ENCODE measurements around the gene RPGRIP1. TPM values are rescaled to one million over a fixed set of nuclear protein-coding genes. Genes with fewer than 3 reads are reported as not detected.
"Not testable (repeated sequence)": the region's sequence is repeated elsewhere in the genome, so short reads cannot be mapped to it uniquely, and the experiment has no call there.

The RPGRIP1 gene
- total RNA-seq, 1 donor from 2014 or later, result 1.7 TPM

- no peak overlapping the region for H3K27ac ChIP-seq
- no peak for TF ChIP-seq CTCF (IDR thresholded peaks at IDR 0.05)
- ATAC-seq (no peak), DNase-seq (no peak)
- H3K4me1 ChIP-seq, result no peaks in the 10 kb centered on the region
- intact Hi-C loops (cut with DNase I), result no loop called here
- H3K4me3 ChIP-seq, result no peak overlapping the region
- no peaks in the 10 kb centered on the region for H3K27me3 ChIP-seq
- H3K9me3 ChIP-seq, result no peaks in the 10 kb centered on the region
- H3K36me3 ChIP-seq, result no peaks in the 10 kb centered on the region
Observed at GRCh38 chr14:21278632-21279031, 1.3 kb upstream of the RPGRIP1 start.

- DNase-seq; ATAC-seq; H3K9me3 ChIP-seq; intact Hi-C loops (cut with DNase I); H3K36me3 ChIP-seq; H3K4me3 ChIP-seq; H3K27ac ChIP-seq; H3K27me3 ChIP-seq; H3K4me1 ChIP-seq: not testable (repeated sequence)
Observed at GRCh38 chr14:21281917-21282316, 2.0 kb downstream of the RPGRIP1 start.

- H3K27ac ChIP-seq; intact Hi-C loops (cut with DNase I); H3K36me3 ChIP-seq; ATAC-seq; H3K4me1 ChIP-seq; H3K4me3 ChIP-seq; DNase-seq; H3K27me3 ChIP-seq; H3K9me3 ChIP-seq: not testable (repeated sequence)
Observed at GRCh38 chr14:21286516-21286915, 6.6 kb downstream of the RPGRIP1 start.

- H3K27ac ChIP-seq, result no peak overlapping the region
- H3K27me3 ChIP-seq, result no peaks in the 10 kb centered on the region
- H3K36me3 ChIP-seq, result no peaks in the 10 kb centered on the region
- intact Hi-C loops (cut with DNase I), result no loop called here
- no peak overlapping the region for H3K4me3 ChIP-seq
- ATAC-seq, result no peak
- no peaks in the 10 kb centered on the region for H3K9me3 ChIP-seq
- TF ChIP-seq CTCF (IDR thresholded peaks at IDR 0.05), result no peak
- no peaks in the 10 kb centered on the region for H3K4me1 ChIP-seq
- DNase-seq, result no peak
Observed at GRCh38 chr14:21287168-21287567, 7.3 kb downstream of the RPGRIP1 start.

DNA sequence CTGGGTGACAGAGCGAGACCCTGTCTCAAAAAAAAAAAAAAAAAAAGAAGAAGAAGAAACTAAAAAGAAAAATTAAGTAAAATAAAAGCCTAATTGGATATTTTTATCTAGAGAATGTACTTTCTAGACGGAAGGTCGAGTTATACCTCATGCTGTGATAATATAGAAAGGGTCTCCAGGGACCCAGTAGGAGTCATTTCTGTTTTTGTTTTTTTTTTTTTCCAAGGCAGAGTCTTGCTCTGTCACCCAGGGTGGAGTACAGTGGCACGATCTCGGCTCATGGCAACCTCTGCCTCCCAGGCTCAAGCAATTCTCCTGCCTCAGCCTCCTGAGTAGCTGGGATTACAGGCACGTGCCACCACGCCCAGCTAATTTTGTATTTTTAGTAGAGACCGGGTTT, 14.1 kb downstream of the RPGRIP1 start:
- H3K4me1 ChIP-seq; H3K4me3 ChIP-seq; H3K27ac ChIP-seq; DNase-seq; intact Hi-C loops (cut with DNase I); H3K36me3 ChIP-seq; H3K9me3 ChIP-seq; H3K27me3 ChIP-seq; ATAC-seq: not testable (repeated sequence)

DNA sequence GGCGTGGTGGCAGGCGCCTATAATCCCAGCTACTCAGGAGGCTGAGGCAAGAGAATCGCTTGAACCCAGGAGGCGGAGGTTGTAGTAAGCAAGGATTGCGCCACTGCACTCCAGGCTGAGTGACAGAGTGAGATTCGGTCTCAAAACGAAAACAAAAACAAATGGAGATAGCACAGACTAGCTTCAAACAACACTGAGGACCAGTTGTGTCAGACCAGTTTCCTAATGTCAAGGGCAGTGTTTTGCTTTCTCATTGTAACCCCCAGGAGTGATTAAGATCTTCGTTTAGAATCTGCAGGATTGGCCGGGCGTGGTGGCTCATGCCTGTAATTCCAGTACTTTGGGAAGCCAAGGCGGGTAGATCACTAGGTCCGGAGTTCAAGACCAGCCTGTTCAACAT, 18.5 kb downstream of the RPGRIP1 start:
- Histone ChIP-seq H3K9me3 (no peaks in the 10 kb centered on the region), H3K27ac (no peak overlapping the region), H3K27me3 (peaks cover 12% of the 10 kb centered on the region), H3K4me3 (no peak overlapping the region), H3K4me1 (peaks cover 6% of the 10 kb centered on the region), H3K36me3 (no peaks in the 10 kb centered on the region)
- no peak for TF ChIP-seq CTCF (IDR thresholded peaks at IDR 0.05)
- ATAC-seq, result no peak
- no peak for DNase-seq
- intact Hi-C loops (cut with DNase I), result no loop called here

DNA sequence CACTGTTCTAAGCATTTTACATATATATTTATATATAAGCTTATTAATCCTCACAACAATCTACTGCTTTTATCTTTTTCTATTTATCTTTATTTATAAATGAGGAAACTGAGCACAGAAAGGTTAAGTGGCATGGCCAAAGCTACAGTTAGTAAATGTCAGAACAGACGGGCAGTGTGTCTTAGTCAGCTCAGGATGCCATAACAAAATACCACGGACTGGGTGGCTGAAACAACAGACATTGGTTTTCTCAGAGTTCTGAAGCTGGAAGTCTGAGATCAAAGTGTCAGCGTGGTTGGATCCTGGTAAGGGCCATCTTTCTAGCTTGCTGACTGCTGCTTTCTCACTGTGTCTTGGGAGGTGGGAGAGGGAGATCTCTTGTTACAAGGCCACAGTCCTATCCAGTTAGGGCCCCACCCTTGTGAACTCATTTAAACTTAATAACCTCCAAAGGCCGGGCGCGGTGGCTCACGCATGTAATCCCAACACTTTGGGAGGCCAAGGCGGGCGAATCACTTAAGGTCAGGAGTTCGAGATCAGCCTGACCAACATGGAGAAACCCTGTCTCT, 19.8 kb downstream of the RPGRIP1 start:
- peaks cover 6% of the 10 kb centered on the region for H3K4me1 ChIP-seq
- H3K9me3 ChIP-seq, result no peaks in the 10 kb centered on the region
- H3K4me3 ChIP-seq, result no peak overlapping the region
- ATAC-seq, result no peak
- H3K27ac ChIP-seq, result no peak overlapping the region
- H3K27me3 ChIP-seq, result peaks cover 12% of the 10 kb centered on the region
- no peak for TF ChIP-seq CTCF (IDR thresholded peaks at IDR 0.05)
- no peaks in the 10 kb centered on the region for H3K36me3 ChIP-seq
- no peak for DNase-seq
- intact Hi-C loops (cut with DNase I), result no loop called here
